GM21447 (cell line): ENCODE data around the gene NTN1.

ENCODE experiments used
- ATAC-seq: cut with Tn5 transposase; IDR thresholded peaks from one replicate; pipeline ENCODE4 v1.9.1; 2021; ENCODE audit not compliant: unreplicated experiment

Gene NTN1

DNA sequence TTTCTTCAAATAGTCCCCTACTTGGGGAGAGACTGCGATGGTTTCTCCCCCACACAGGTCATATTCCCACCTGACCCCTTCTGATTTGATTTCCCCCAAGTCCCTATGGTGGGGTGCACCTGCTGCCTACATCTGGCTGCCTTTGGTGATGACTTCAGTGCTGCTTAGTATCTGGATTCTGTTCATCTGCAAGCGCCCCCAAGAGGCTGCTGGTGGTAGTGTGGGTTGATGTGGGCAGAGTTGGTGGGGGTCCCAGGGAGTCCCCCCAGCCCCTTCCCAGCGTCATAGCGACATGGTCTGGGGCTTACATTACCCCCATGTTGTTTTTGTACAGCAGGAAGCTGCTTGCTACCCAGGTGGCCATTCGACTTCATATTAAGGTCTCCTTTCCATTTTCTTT, 99.2 kb downstream of the NTN1 start:
- ATAC-seq: no peak

DNA sequence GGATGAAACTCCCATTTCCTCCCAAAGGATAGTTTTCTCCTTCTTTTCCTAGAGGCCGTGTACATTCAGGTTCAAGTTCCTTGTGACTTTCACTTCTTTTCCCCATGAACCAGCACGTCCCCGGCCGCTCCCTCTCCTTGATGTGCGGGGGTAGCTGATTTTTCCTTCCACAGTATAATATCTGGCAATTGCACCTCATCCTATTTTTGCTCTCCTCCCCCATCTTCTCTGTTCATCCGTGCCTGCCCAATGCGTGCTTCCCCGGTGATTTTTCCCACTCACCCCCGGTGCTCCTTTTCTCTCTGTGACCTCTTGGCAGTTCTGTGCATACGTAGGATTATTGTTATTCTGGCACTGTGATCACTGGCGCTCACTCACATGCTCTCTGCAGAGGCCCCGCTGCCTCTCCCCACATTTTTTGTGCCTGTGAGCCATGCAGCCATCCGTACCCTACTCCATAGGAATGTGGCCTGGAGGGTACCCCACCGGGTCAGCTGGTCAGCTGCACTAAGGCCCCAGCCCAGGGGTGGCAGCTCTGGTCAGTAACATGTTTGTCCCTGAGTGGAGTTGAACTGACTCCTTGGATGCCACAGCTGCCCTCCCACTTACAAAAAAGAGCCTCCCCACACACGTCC, 100.0 kb downstream of the NTN1 start:
- ATAC-seq: no peak

DNA sequence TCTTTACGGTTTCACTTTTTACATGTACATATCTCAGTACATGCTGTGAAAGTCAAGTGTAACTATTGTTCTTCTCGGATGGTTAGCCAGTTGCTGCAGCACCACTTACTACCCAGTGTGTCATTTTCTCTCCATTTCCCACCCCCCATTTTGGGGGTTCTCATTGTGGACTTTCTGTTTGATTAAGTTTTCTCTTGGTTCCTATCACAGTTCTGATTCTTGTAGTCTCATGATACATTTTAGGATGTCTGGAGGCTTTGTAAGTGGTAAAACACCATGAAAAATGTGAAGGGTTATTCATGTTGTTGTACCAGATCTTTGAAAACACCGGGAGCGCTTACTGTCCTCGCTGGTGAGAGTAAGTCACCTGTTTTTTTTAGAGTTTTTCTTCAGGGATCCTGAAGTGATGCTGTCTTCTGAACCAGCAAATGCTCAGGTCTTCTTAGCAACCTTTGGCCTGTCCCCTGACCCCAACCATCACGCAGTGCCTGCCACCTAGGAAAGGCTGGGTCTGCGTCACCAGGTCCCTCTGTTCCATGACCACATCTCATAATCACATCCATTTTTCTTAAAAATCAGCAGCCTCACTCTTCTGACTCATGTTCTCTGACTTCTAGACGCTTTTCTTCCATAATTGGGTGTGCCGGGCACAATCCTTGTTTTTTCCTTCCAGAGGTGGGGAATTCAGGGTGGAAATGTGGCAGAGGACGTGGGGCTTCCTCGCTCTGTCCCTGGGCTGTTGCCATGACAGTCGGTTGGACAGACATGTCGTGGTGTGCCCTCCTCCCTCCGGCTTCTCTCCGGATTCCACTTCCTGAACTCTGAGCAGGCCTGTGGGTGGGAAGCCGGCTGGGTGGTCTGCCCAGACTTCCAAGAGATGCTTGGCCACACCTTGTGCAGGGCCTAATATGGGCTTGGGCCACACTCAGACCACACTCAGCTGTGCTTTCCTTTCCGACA, 102.6 kb downstream of the NTN1 start:
- ATAC-seq: no peak

DNA sequence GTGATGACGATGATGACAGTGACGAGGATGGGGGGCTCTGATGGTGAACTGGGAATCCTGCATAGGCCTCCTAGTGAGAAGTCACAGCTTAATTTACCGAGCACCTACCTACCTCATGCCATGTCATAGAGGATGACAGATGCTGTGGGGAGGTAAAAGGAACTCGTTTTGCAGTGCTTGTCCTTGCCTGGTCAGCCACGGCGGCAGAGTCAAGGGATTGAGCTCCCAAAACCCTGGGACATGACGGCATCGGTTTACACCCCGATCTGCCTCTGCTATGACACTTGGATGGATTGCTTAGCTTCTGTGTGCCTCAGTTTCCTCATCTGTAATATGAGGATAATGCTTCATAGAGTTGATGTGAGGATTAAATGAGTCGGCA, 103.2 kb downstream of the NTN1 start:
- no peak for ATAC-seq

DNA sequence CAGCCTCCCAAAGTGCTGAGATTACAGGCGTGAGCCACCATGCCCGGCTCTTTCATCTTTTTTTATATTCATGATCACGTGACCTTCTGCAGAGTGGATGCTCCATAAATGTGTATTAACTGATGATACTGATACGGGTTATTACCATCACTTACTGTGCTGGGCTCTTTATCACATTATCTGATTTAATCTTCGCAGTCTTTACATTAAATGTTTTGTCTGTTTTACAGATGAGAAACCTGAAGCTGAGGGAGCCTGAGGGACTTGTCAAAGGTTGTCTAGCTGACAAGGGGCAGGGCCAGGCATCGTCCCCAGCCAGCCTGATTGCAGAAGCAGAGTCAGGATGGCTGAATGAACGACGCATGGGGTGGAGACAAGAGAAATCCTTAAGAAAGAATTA, 104.4 kb downstream of the NTN1 start:
- no peak for ATAC-seq

DNA sequence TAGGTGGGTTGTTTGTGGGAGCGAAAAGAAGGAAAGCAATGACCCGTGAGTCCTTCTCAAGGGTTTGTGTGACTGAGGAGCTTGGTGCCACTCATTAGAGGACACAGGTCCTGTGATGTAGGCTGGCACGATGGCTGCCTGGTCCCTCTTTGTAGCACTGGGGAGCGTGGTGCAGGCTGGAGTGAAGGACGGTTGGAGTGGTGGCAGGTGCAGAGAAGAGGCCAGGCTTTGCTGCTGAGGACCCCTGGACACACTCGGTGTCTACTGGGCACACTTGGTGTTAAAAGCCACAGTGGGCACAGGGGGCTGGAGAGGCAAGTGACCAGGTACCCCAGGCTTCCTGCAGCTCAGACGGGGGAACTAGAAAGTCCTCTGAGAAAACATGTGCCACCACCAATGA, 106.0 kb downstream of the NTN1 start:
- no peak for ATAC-seq

DNA sequence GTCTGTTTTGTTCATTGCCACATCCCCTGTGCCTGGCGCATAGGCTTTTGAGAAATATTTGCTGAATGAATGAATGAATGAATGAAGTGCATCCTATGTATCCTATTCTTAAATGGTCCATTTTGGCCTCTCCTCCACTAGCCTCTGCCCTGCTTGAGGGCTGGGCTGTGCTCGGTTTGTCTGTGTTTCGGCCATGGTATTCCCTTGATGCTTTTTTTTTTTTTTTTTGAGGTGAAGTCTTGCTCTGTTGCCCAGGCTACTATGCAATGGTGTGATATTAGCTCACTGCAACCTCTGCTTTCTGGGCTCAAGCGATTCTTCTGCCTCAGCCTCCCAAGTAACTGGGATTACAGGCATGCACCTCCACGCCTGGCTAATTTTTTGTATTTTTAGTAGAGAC, 110.1 kb downstream of the NTN1 start:
- no peak for ATAC-seq

DNA sequence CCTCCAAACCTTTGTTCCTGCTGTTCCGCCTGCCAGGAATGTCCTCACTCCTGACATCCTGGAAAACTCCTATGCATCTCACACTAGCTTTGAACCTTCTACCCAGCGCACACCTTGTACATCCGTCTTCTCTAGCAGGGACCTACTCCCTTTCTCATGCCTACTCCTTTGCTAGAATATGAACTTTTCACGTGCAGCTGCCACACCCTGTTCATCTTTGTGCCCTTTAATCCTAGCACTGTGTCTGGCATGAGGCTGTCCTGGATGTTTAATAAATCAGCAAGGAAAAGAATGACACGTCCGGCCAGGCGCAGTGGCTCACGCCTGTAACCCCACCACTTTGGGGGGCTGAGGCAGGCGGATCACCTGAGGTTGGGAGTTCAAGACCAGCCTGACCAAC, 111.0 kb downstream of the NTN1 start:
- no peak for ATAC-seq

DNA sequence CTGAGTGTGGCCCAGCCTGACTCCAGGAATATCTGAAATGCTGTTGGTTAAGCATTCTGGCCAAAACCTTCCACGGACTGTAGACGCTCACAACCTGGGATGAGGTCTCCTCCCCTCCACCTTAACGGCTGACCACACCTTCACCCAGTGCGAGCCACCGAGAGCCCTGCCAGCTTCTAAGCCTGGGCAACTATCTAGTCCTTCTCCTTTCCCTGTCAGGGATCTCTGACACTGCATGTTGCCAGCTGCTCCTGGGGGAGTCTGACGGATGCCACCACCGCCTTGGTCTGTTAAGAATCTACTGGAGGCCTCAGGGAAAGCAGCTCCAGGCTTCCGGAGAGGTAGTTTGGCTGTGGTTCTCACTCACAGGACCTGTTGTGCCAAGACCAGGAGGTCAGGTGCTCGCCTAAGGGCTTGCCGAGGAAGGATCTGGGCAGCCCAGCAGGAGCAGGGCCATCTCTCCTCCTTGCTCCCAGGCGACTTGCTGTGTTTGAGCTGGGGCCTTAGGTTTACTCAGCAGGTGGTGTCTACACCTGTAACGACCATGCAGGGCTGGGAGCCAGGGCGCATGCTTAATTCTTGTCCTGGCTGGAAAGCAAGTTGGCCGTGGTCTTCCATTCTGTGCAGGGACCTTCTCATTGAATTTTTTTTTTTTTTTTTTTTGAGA, 111.8 kb downstream of the NTN1 start:
- no peak for ATAC-seq

DNA sequence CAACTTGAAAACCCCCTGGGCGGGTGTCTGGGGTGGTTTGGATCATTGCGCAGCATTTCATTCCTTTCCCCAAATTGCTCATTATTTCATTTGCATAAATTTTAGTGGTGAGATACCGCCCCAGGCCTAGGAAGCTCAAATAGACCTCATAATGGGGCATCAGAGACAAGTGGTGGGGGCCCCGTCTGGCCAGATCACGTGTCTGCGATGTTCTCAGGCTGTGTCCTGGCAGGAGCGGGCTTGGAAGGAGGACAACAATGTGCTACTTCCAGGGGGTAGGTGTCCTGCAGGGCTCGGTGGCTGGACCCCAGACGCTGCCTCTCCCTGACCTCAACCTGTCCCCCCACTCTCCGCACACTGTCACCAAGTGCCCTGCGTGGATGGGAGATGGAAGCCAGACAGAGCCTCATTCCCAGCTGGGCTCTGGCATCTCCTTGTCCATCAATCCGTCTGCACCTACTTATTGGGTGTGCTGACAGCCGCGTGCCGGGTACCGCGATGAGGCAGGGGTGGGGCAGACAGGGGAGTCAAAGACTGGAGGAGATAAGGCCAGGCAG, 116.9 kb downstream of the NTN1 start:
- ATAC-seq: no peak

DNA sequence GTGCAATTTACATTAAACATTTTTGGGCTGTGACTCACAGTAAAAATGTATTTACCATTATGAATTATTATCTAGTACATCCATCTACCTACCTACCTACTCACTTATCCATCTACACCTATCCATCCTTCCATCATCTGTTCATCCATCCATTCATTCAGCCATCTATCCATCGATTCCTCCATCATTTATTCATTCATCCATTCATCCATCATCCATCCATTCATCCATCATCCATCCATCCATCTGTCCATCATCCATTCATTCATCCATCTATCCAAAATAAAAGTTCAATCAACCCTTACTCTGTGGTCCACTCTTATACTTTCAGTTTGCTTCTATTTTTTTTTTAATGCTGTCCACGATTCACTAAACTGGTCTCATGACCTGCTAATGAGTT, 118.4 kb downstream of the NTN1 start:
- ATAC-seq: no peak

DNA sequence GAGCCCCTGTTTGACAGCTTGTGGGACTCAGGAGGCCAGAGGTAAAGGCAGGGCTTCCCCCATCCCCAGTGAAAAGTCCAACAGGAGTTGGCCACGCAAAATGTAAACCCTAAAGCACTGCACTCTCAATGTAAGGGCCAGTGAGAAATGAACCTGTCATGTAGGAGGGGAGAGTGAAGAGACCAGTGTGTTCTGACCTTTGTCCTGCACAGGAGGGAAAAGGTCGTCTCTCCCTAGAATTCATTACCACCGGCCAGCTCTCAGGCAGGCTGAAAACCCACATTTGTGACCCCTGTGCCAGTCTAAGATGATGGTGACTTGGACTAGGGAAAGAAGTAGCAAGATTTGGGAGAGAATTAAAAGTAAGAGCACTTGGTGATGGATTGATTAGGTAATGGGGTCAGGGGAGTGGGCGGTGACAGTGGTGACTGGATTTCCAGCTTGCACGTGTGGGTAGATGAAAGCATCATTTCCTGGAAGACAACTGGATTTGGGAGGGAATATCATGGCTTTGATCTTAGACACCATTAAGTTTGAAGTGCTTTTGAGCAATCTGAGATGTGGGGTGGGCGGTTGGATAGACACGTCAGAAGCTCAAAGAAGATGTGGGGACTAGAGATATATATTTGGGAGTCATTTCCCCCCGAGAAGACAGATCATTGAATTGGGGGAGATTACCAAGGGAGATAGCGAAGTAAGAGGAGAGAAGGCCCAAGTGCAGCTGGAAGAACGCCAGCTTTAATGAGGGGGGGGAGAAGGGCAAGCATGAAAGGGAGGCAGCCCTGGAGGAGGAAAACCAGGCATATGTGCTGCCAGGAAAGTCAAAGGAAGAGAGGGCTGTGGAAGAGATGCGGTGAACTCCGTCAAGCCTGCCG, 119.5 kb downstream of the NTN1 start:
- ATAC-seq: no peak

DNA sequence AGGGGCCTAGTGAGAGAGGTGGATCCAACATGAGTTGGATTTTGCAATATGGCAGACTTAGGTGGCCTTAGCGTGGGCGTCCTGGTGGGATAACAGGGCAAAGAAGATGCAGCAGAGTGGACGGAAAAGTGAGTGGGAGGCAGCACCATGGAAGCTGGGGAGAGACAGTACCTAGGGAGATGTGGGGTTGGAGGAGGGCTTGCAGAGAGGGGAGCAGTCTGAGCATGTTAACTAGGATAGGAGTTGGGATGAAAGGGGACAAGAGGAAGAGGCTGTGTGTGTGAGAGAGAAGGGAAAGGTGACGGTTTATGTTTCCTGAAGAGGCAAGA, 120.1 kb downstream of the NTN1 start:
- no peak for ATAC-seq

DNA sequence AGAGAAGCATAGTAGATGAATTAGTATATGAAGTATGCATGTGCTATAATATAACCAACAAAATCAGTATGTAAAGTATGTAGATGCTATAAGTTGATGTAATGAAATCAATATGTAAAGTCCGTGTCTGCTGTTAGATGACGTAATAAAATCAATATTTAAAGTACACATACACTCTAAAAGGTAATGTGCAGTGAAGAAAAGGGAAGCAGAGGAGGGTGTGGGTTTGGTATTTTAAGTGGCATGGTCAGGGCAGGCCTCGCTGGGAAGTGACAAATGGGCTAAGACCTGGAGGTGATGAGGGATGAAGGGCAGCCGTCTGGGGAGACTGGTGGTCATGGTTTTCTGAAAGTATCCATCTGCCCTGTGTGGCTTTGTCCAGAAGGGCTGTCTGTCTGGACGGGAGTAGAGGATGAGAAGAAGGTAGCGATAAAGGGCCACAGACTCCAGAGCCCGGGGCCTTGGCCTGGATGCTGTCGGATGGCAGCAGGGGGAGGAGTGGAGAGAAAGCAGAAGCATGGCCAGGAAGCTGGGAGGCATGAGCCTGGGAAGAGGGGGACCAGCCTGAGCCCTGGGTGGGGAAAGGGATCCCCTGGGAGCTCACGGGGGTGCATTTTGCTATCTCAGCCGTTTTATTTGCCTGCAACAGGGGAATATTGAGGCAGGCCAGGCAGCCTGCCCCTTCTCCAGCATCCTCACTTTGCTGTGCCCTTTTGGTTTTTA, 121.6 kb downstream of the NTN1 start:
- ATAC-seq: no peak

DNA sequence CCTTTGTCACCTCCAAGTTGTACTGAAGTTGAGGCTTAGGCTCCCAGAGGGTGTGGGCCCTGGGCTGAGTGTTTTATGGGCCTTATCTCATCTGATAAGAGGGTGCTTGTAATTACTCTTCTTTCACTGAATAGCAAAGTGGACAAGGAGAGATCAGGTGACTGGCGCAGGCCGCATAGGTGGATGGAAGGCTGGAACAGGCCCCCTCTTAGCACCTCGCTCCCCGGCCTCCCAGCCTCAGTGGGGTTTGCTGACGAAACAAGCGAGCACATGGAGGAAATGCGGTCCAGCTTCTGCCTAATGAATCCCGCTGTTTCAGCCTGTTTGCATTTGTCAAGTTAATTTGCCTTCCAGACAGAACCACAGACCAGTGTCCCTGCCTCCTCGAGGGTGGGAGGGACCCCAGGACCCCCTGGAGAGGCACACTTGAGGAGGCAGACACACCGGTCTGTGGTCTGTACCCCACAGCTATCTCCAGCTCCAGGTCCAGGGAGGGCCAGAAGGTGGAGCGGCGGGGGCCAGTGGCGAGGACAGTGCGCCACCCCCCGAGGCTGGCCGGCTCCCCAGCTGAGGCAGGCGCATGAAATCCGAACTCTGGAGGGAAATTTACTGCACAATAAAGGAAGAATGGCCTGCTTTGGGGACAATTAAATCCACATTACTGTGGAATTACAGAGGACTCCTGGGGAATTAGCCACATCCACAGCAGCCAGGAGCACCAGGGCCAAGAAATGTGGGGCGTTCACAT, 123.4 kb downstream of the NTN1 start:
- ATAC-seq: no peak

DNA sequence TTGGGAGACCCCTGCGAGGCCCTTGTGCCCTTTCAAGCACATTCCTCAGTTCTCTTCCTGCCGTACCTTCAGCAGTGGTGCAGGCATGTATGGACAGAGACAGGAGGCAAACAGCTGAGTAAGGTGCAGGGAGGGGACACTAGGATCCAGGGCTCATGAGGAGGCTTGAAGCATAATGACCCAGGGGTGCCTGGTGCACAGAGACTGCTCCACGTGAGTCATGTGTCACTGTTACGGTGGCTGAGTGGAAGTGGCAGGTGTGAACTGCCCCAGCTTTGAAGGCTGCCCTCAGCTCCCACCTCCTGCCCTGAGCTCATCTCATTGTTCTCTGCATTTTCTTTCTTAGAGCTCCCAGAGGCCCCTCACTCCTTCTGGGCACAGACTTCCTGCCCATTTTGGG, 124.8 kb downstream of the NTN1 start:
- ATAC-seq: no peak

DNA sequence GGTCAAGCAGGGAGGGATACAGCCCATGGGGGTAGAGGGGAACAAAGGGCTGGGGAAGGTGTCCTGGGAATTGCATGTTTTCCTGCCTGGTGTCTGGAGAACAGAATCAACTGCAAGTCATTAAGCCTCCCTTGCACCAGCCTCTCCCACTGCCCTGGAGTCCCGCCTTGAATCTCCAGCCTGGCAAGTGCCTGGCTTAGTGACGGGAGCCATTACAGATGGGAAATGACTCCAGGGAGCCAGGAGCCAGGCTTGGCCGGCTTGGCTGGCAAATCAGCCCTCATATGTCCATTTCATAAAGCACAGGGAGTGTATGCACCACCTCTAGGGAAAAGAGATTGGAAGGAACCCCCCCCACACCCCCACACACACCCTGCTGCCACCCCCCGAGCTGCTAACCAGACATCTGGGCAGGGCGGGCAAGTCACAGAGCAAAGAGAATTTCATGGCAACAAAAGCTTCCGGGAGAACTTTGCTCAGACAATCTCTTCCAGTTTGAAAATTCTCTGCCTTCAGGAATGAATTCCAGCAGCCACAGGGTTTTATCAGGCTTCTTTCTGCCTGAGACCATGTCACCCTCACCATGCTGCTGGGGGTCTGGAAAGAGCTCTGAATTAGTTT, 127.7 kb downstream of the NTN1 start:
- no peak for ATAC-seq

DNA sequence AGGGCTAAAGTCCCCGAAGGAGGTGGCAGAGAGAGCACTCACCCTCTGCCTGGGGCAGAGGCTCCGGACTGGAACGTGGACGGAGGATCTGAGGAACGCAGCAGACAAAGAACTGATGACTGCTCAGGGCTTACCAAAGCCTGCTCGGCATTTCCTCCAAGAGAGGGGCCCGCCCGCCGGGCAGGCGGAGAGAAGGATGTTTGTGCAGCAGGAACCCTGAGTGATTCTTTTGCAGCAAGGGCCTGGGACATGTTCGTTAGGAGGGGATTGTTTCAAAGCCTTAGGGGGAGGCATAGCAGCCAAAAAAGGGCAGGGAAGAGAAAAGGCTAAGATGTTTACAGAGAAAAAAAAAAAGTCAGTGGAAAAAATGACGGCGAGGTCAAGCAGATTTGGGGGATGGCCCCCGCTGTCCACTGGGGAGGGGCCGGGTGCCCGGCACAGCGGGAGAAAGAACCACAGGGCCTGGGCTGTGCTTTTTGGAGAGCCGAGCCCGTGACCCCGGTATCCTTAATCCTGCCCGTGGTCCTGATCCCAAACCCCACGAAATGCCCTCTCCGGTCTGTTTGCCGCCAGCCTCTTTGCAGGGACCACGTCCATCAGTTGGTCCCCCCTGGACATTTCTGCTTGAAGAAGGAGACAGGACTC, 129.3 kb downstream of the NTN1 start:
- ATAC-seq: no peak

DNA sequence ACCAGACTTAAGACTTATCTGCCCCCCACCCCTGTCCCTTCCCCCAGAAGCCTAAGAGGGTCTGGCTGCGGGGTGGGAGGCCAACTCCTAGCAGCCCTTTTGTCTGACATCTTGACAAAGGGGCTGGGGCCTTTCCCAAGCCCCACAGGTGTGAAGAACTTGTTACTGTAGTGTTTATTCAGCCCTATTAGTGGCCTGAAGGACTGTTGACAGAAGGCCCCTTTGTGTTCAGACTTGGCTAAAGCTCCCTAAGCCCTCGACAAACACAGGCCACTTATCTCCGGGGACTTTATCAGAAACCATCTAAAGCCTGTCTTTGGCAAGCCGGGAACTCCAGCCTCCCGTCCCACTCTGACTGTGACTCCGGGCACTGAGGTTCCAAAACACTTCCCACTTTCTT, 129.8 kb downstream of the NTN1 start:
- ATAC-seq: no peak
